SK-N-DZ (cell line): Measurements from ENCODE around the gene RAB7B.

Experiments
- DNase-seq: peaks from one replicate; pipeline ENCODE4 v3.0.0-alpha.2; 2015; ENCODE audit warnings: low spot score

Gene RAB7B

DNA sequence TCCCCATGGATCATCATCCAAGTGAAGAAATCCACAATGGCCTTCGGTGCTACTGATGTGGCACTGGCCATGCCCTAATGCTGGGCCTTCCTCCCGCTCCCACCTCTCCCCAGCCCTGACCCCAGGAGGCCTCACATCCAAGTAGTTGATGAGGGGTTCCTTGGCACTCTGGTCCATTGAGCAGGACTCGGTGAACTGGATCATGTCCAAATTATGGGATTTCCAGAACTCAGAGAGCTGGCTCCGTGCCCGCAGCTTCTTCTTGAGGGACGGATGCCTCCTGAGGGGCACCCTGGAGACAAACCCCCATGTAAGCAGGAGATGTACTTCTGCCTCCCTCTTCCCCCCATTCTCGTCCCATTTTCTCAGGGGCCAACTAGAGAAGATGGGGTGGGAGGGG lies 19.6 kb upstream of the RAB7B start:
- no peak for DNase-seq

- DNase-seq, result no peak
These were observed 18.6 kb upstream of the RAB7B start for GRCh38 chr1:206021626-206022365.

DNA sequence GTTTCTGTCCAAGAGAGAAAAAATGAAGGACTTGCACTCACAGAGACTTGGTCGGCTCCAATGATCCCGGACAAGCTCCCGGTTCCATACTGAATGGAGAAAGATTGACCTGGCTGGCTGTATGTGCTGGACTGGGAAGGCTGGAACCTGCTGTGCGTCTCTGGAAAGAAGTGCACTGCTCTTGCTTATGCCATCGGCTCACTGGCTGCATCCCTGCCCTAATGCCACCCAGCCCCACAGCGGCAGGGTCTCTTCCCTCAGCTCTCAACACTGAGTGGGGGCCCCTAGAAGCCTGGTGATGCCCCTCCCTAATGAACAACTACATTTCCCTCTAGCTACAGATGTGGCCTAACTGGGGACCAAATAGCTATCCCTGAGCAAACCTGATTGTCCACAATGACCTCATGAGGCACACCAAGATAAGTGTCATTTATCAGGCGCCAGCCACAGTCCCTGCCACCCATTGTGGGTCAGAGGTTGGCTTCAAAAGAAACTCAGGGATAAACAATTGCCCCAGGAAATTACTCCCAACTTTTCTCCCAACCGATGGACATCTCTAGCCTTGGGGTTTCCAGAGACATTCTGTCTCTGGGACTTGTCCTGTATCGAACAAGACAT lies 17.9 kb upstream of the RAB7B start:
- no peak for DNase-seq

DNA sequence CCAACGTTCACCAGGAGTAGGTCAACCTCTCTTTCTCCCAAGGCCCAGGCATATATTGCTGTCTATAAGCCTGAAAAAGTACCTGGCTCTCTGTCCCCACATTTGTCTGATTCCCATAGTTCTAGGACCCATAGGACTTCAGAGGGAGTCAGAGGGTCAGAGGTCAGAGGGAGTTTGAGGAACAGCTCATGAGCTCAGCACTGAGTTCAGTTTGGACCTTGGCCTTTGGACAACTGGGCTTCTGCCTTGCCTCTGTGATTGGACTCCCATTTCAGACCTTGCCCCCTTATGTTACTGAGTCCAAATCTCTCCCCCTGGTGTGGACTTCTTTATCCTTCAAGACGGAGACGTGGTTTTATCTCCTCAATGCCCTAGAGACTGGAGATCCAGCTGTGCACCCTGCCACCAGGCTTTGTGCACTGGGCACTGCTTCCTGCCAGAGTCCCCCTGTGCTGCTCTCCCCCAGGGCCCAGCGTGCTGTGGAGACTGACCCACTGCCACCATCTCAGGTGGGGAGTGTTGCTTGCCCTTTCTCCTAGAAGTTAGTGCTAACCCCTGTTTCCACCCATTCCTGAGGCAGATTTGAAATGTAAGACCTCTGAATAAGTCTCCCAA lies 17.3 kb upstream of the RAB7B start:
- no peak for DNase-seq

DNA sequence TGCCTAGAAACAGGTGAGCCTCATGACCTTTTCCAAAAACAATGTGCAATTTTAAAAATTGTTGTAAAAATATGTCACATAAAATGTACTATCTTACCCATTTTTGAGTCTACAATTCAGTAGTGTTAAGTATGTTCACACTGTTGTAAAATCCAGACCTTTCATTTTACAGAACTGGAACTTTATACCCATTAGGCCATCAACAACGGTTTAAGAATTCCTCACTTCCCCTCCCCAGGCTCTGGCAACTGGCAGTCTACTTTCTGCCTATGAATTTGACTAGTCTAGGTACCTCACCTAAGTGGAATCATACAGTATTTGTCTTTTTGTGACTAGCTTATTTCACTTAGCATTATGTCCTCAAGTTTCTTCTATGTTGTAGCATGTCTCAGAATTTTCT lies 11.9 kb upstream of the RAB7B start:
- DNase-seq, result no peak

GRCh38 chr1:206014601-206015000 lies 11.4 kb upstream of the RAB7B start:
- no peak for DNase-seq

DNA sequence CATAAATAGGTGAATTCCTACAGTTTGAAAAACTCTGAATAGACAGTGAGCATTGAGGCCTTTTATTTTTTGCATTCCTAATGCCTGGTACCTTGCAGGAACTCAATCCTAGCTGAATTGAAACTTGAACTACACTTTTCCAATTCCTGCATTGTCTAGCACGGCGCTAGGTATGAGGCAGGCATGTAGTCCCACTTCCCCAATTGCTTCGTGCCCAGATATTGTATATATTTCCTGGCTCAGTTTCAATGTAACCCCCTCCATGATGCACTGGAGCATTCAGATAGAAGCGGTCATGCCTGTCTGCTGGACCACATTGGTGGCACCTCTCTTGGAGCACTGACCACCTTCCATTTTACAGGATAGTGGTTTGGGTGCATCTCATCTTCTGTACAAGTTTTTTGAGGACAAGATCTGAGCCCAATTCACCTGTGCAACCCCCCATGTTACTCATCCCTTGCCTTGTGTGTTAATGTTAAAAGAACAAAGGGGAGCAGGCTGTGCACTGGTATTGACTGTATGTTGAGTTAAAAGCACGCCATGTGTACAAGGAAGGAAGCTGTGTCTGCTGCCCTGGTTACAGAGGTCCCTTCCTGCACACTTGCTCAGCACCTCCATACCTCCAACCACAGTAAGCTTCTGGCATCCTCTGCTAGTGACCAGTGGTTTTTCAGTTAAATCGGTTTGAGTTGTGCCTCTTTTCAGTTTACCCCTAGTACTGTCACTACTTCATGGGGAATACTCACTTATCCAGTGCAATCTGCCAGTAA lies 10.0 kb upstream of the RAB7B start:
- DNase-seq, result no peak

- DNase-seq, result no peak
These were observed 9.1 kb upstream of the RAB7B start for GRCh38 chr1:206012086-206012859.

DNA sequence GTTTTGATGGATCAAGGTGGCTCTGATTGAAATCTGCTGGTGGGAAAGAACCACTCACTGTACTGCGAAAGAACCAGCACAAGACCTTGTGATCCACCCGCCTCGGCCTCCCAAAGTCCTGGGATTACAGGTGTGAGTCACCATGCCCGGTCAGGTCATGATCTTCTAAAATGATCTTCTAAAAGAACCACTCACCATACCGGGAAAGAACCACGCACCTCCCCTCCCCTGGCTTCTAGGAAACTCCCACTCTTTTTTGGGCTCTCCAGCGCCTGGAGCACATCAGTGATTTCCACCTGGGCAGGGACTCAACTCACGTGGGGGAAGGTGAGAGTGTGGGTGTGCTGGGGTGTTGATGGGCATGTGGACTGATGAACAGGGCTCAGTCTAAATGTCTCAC lies 7.9 kb upstream of the RAB7B start:
- no peak for DNase-seq

DNA sequence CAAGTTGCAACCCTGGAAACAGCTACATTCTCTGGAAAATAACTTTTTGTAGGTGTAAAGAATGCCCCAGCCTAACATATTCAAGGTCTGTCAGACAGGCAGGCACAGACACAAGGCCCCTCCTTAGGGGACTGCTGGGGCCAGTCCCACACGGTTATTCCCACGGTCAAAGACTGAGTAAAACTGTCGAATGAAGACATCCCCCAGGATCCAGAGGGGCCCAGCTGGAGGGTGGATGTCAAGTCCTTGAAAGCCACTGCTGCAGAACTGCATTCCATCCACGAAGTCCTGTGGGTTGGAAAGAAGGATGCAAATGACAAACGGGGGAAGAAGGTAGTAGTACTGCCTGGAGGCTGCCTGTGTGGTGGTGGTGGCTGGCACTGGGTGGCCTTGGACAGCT lies 6.9 kb upstream of the RAB7B start:
- no peak for DNase-seq

DNA sequence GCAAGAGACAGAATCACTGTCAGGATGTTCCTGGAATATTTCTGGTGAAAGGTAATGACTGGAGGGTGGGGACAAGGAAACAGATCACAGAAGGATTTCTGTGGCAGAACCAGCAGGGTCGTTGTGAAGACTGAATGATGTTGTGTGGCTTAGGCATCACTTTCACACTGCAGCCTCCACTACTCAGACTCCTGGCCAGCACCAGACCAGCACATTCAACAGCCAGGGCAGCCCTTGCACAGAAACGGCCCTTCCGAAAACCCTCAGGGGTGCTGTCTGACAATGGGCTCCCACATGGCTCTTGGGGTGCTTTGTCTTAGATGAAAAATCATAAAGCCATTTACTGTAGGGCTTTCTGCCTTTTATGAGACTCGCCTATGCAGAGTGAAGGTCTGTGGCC lies 3.8 kb upstream of the RAB7B start:
- no peak for DNase-seq

GRCh38 chr1:206005778-206006180 lies 2.6 kb upstream of the RAB7B start:
- no peak for DNase-seq

DNA sequence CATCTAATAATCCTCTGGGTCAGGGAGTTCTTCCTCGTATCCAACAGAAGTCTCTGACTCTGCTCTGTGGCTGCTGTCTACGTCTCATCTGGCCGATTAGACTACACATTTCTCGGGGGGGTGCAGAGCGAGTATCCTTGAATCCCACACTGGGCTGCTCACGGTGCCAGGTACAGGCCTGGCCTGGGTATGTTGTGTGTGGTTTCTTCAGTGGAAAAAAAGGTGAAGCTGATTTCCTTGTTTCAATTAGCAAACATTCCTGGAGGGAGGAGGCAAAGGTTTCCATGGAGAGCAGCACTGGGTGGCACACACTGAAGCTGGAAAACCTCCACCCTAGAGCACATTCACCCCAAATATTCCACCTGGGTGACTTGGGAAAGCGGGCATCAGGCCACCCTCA lies 2.0 kb upstream of the RAB7B start:
- no peak for DNase-seq

GRCh38 chr1:206004826-206005225 lies 1.6 kb upstream of the RAB7B start:
- DNase-seq, result no peak

GRCh38 chr1:206003854-206004800 lies 932 bp upstream of the RAB7B start:
- DNase-seq, result no peak

DNA sequence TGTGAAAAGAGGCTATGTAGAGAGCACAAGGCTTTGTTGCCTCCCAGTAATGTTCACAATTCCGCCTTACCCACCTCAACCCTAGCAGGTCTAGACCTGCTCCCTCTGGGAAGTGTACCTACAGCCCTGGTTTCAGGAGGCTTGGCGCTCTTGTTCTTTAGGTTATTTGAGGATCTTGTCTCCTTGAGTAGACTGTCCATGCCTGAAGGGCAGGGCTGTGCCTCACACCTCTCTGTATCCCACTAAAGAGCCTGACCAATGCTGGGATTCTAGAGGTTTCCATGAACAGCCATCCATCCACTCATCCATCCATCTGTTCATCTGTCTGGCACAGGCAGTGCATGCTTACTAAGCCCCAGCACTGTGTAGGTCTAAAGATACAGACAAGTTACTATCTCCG lies 1.0 kb downstream of the RAB7B start:
- no peak for DNase-seq

DNA sequence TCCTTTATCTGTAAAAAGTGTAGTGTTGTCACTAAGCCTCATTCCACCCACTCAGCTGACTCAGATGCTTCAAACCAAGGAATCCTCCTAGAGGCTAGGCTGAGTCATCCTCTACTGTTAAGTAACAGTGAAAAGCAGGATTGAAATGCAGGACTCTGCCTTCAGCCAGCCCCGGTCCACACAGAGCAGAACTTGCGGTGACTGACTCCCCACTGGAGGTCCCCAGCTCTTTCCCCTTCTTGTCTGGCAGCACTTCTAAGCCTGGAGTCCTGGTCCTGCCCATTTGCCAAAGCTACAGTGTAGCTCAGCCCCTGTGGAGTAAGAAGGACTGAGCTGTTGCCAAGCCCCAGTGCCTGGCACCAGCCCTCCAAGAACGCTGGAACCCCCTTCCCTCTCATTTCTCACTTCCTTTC lies 1.7 kb downstream of the RAB7B start:
- DNase-seq, result no peak

GRCh38 chr1:206000641-206001339 lies 2.4 kb downstream of the RAB7B start:
- no peak for DNase-seq

- DNase-seq, result no peak
These were observed 4.5 kb downstream of the RAB7B start for GRCh38 chr1:205998457-205999241.
